K562 (cell line): Measurements from ENCODE around the gene PPP6C. TPM values are rescaled to one million over a fixed set of nuclear protein-coding genes. Genes with fewer than 3 reads are reported as not detected.

ENCODE experiments used
- CHD2 ChIP-seq: IDR thresholded peaks from 2 replicates; pipeline ENCODE4 v1.6.1; 2011; ENCODE audit warnings: low read depth, low read length
- CHD4 ChIP-seq: fragments of 200-600 bp; sonication (generic); IDR thresholded peaks from 3 replicates; pipeline ENCODE4 v1.6.1; 2012; ENCODE audit warnings: low read depth, mild to moderate bottlenecking, mixed read lengths, low read length, inconsistent platforms; ENCODE audit not compliant: insufficient read depth, insufficient replicate concordance, poor library complexity, severe bottlenecking
- DPF2 ChIP-seq: fragments of 450-650 bp; IDR thresholded peaks from 2 replicates; pipeline ENCODE4 v1.6.1; 2016
- KDM1A ChIP-seq, 2 experiments: fragments of 450-650 bp; IDR thresholded peaks; 2 replicates each; pipeline ENCODE4 v1.6.1; 2016; ENCODE audit warnings: mild to moderate bottlenecking in 2 of 2
- MITF ChIP-seq: IDR thresholded peaks from 2 replicates; pipeline ENCODE4 v1.6.1; 2014; ENCODE audit warnings: antibody characterized with exemption
- MTA2 ChIP-seq: fragments of 450-650 bp; IDR thresholded peaks from 2 replicates; pipeline ENCODE4 v1.6.1; 2016; ENCODE audit warnings: low read depth
- SIN3B ChIP-seq: fragments of 450-650 bp; IDR thresholded peaks from 2 replicates; pipeline ENCODE4 v1.6.1; 2017; ENCODE audit warnings: low read depth, mild to moderate bottlenecking, moderate library complexity
- TSHZ1 ChIP-seq: fragments of 250-450 bp; sonication (Bioruptor Pico); IDR thresholded peaks from 2 replicates; pipeline ENCODE4 v1.4.0; 2020; ENCODE audit warnings: mild to moderate bottlenecking, moderate library complexity
- ZNF143 ChIP-seq: sonication (generic); formaldehyde crosslinking; IDR thresholded peaks from 2 replicates; pipeline ENCODE4 v1.9.0; 2022; ENCODE audit warnings: mild to moderate bottlenecking, missing genetic modification reagents
- ZNF184 ChIP-seq: sonication (generic); formaldehyde crosslinking; IDR thresholded peaks from 2 replicates; pipeline ENCODE4 v1.5.0; 2020; ENCODE audit warnings: missing genetic modification reagents
- ZNF239 ChIP-seq: fragments of 250-450 bp; sonication (Bioruptor Pico); IDR thresholded peaks from 2 replicates; pipeline ENCODE4 v1.4.0; 2020; ENCODE audit warnings: mild to moderate bottlenecking
- ZNF384 ChIP-seq: IDR thresholded peaks from 2 replicates; pipeline ENCODE4 v1.6.1; 2012; ENCODE audit warnings: low read depth, low read length, improper control_type of control experiment
- ZNF407 ChIP-seq: fragments of 450-650 bp; IDR thresholded peaks from 2 replicates; pipeline ENCODE4 v1.6.1; 2016; ENCODE audit warnings: low read depth
- ZNF57 ChIP-seq: fragments of 450-650 bp; formaldehyde crosslinking; IDR thresholded peaks from 2 replicates; pipeline ENCODE4 v1.4.0; 2020; ENCODE audit warnings: mild to moderate bottlenecking, moderate library complexity
- ZNF668 ChIP-seq: fragments of 250-450 bp; sonication (Bioruptor Pico); IDR thresholded peaks from 2 replicates; pipeline ENCODE4 v1.8.0; 2022; ENCODE audit warnings: mild to moderate bottlenecking, inconsistent platforms
- polyA plus RNA-seq, 8 experiments: library from polyadenylated mRNA; depleted of rRNA in 4 of 8; stranded (reverse) in 5 of 8; unstranded in 3 of 8; fragments of >200 nt; fragmentation: Nextera tagmentation in 2 of 8; fragmentation: Illumina TruSeq in 1 of 8; extraction: Ambion mirVana in 2 of 8; extraction: Trizol in 1 of 8; gene quantifications; 2 replicates each; pipeline versions ENCODE4 v1.2.1 to v1.2.3, GENCODE V29; 2011 to 2014; ENCODE audit warnings: inconsistent platforms in 1 of 8, missing spikeins in 1 of 8
- total RNA-seq, 7 experiments: library from RNA; depleted of rRNA in 6 of 7; stranded (reverse); fragments of >200 nt in 6 of 7; fragmentation: Illumina TruSeq in 2 of 7; extraction: Trizol in 2 of 7; gene quantifications; 2 replicates each; pipeline versions ENCODE4 v1.2.1 to v1.2.3, GENCODE V29; 2011 to 2021; ENCODE audit warnings: low replicate concordance in 1 of 7

PPP6C gene
- total and polyA plus RNA-seq, 9 of the 15 experiments (the other 6 are each of a cell fraction or from before 2014, with no cell fraction given): 18.8 to 44.8 (median 38.3) TPM

GRCh38 chr9:125143377-125144090 is 46.1 kb downstream of the PPP6C start, which contains the start of gene SCAI (continued):
- TF ChIP-seq ZNF407 (no peak), CHD4 (no peak), TSHZ1 (CRISPR knock-in tag) (no peak), CHD2 (peak; percentile 84), ZNF143 (CRISPR knock-in tag) (no peak), ZNF57 (no peak), ZNF668 (CRISPR knock-in tag) (no peak), MTA2 (no peak), ZNF239 (CRISPR knock-in tag) (no peak), ZNF384 (0 out of 2 replicates have a peak, but pooled peaks have one; percentile 36), MITF (no peak), KDM1A (IDR thresholded peaks at IDR 0.05) (no peak), DPF2 (no peak), ZNF184 (CRISPR knock-in tag) (no peak), SIN3B (no peak)
